HepG2 (cell line): ENCODE measurements around the gene GMPPA. TPM values are rescaled to one million over a fixed set of nuclear protein-coding genes. Genes with fewer than 3 reads are reported as not detected.

Source experiments
- CHCHD3 ChIP-seq: sonication (generic); formaldehyde crosslinking; IDR thresholded peaks from 2 replicates; pipeline ENCODE4 v1.8.0; 2022; ENCODE audit warnings: mild to moderate bottlenecking, missing genetic modification reagents, moderate library complexity
- HOXD1 ChIP-seq: sonication (generic); formaldehyde crosslinking; IDR thresholded peaks from 2 replicates; pipeline ENCODE4 v1.5.0; 2020; ENCODE audit warnings: missing genetic modification reagents
- NCOA5 ChIP-seq: sonication (generic); formaldehyde crosslinking; IDR thresholded peaks from 2 replicates; pipeline ENCODE4 v1.4.0; 2020; ENCODE audit warnings: missing genetic modification reagents
- PHF21A ChIP-seq: sonication (generic); formaldehyde crosslinking; IDR thresholded peaks from 2 replicates; pipeline ENCODE4 v1.5.0; 2020; ENCODE audit warnings: mild to moderate bottlenecking, missing genetic modification reagents
- PHF8 ChIP-seq: sonication (generic); formaldehyde crosslinking; IDR thresholded peaks from 2 replicates; pipeline ENCODE4 v1.5.0; 2020; ENCODE audit warnings: missing genetic modification reagents
- SALL1 ChIP-seq: sonication (generic); formaldehyde crosslinking; IDR thresholded peaks from 2 replicates; pipeline ENCODE4 v1.8.0; 2022; ENCODE audit warnings: mild to moderate bottlenecking, missing genetic modification reagents
- SCMH1 ChIP-seq: sonication (generic); formaldehyde crosslinking; IDR thresholded peaks from 2 replicates; pipeline ENCODE4 v1.9.0; 2021; ENCODE audit warnings: missing genetic modification reagents, mild to moderate bottlenecking, borderline replicate concordance
- ZBTB7B ChIP-seq: sonication (generic); formaldehyde crosslinking; IDR thresholded peaks from 2 replicates; pipeline ENCODE4 v1.4.0; 2020; ENCODE audit warnings: missing genetic modification reagents
- ZNF337 ChIP-seq: sonication (generic); formaldehyde crosslinking; IDR thresholded peaks from 2 replicates; pipeline ENCODE4 v1.5.1; 2020; ENCODE audit warnings: missing genetic modification reagents, low read depth, mild to moderate bottlenecking, borderline replicate concordance
- ZNF816 ChIP-seq: sonication (generic); formaldehyde crosslinking; IDR thresholded peaks from 2 replicates; pipeline ENCODE4 v1.8.0; 2022; ENCODE audit warnings: missing genetic modification reagents, mild to moderate bottlenecking, borderline replicate concordance
- polyA plus RNA-seq, 8 experiments: library from polyadenylated mRNA; depleted of rRNA in 3 of 8; stranded (reverse) in 7 of 8; unstranded in 1 of 8; fragments of >200 nt; fragmentation: Illumina TruSeq in 4 of 8; extraction: Trizol in 4 of 8; gene quantifications; 2 replicates each; pipeline versions ENCODE4 v1.2.1 to v1.2.3, GENCODE V29; 2011 to 2016; ENCODE audit warnings: low read depth in 4 of 8, missing spikeins in 1 of 8, mixed read lengths in 1 of 8; ENCODE audit not compliant: insufficient read depth in 1 of 8
- total RNA-seq, 5 experiments: library from RNA; depleted of rRNA; stranded (reverse); fragments of >200 nt; fragmentation: Illumina TruSeq; extraction: Trizol; gene quantifications; 2 replicates each; pipeline ENCODE4 v1.2.3, GENCODE V29; 2016; ENCODE audit warnings: low read depth in 1 of 5
- TF ChIP-seq, protein P1 (sequence below), 2 experiments: fragments of 450-650 bp in 1 of 2; sonication (generic) in 1 of 2; formaldehyde crosslinking in 1 of 2; IDR thresholded peaks; 2 replicates each; pipeline versions ENCODE4 v1.6.1 to v1.8.0; 2016 to 2022; ENCODE audit warnings: antibody characterized with exemption in 1 of 2, mild to moderate bottlenecking in 1 of 2, missing genetic modification reagents in 1 of 2
- TF ChIP-seq, protein P2 (sequence below): sonication (generic); formaldehyde crosslinking; IDR thresholded peaks from 2 replicates; pipeline ENCODE4 v1.5.1; 2020; ENCODE audit warnings: mild to moderate bottlenecking, missing genetic modification reagents, borderline replicate concordance

Gene GMPPA
- total and polyA plus RNA-seq, 2 of the 13 experiments (the other 11 are each of a cell fraction or from before 2014, with no cell fraction given) = 81.1 to 106 TPM

DNA sequence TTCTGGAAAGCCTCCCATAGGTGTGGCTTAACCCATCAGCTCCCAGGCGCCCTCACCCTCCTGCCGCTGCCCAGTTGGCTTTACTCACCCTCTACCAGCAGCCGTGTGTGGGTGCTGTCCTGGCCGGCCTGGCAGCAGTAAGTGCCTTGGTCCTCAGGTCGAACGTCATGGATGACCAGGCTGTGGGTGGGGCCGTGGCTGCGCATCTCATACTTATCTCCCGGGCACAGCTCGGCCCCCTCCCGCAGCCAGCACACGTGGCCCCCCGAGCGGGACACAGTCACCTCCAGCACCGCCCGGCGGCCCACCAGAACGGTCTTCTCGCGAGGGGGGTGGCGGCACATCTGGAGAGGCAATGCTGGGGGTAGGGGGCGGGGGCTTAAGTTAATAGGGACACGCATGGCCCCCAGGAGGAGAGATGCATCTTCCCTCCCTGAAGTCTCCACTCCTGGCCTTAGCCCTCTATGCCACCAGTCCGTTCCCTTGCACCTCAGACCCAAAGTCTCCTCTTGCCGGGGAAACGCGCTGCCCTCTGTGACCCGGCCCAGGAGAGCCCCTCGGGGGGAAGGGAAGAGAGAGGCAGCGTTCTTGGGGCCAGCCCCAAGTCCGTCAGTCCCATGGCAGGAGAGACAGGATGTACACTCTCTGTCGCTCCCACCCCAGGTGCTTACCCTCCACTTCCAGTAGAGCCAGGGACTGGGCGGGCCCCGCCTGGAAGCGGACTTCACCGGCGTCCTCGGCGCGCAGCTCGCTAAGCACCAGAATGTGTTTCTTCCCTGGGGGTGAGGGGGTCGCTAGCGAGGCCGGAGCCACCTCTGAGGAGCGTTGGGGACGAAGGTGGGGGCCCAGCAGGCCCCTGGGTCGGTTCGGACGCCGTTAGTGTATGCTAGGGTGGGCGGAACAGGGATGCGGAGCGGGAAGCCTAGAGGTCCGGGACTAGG is 53.0 kb downstream of the GMPPA start (continued):
- TF ChIP-seq, protein P1, sequence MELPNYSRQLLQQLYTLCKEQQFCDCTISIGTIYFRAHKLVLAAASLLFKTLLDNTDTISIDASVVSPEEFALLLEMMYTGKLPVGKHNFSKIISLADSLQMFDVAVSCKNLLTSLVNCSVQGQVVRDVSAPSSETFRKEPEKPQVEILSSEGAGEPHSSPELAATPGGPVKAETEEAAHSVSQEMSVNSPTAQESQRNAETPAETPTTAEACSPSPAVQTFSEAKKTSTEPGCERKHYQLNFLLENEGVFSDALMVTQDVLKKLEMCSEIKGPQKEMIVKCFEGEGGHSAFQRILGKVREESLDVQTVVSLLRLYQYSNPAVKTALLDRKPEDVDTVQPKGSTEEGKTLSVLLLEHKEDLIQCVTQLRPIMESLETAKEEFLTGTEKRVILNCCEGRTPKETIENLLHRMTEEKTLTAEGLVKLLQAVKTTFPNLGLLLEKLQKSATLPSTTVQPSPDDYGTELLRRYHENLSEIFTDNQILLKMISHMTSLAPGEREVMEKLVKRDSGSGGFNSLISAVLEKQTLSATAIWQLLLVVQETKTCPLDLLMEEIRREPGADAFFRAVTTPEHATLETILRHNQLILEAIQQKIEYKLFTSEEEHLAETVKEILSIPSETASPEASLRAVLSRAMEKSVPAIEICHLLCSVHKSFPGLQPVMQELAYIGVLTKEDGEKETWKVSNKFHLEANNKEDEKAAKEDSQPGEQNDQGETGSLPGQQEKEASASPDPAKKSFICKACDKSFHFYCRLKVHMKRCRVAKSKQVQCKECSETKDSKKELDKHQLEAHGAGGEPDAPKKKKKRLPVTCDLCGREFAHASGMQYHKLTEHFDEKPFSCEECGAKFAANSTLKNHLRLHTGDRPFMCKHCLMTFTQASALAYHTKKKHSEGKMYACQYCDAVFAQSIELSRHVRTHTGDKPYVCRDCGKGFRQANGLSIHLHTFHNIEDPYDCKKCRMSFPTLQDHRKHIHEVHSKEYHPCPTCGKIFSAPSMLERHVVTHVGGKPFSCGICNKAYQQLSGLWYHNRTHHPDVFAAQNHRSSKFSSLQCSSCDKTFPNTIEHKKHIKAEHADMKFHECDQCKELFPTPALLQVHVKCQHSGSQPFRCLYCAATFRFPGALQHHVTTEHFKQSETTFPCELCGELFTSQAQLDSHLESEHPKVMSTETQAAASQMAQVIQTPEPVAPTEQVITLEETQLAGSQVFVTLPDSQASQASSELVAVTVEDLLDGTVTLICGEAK (IDR thresholded peaks at IDR 0.05) = no peak
- TF ChIP-seq, protein P1 (CRISPR knock-in tag; IDR thresholded peaks at IDR 0.05) = no peak
- no peak for TF ChIP-seq ZNF337 (CRISPR knock-in tag)
- no peak for TF ChIP-seq SALL1 (CRISPR knock-in tag)
- TF ChIP-seq, protein P2, sequence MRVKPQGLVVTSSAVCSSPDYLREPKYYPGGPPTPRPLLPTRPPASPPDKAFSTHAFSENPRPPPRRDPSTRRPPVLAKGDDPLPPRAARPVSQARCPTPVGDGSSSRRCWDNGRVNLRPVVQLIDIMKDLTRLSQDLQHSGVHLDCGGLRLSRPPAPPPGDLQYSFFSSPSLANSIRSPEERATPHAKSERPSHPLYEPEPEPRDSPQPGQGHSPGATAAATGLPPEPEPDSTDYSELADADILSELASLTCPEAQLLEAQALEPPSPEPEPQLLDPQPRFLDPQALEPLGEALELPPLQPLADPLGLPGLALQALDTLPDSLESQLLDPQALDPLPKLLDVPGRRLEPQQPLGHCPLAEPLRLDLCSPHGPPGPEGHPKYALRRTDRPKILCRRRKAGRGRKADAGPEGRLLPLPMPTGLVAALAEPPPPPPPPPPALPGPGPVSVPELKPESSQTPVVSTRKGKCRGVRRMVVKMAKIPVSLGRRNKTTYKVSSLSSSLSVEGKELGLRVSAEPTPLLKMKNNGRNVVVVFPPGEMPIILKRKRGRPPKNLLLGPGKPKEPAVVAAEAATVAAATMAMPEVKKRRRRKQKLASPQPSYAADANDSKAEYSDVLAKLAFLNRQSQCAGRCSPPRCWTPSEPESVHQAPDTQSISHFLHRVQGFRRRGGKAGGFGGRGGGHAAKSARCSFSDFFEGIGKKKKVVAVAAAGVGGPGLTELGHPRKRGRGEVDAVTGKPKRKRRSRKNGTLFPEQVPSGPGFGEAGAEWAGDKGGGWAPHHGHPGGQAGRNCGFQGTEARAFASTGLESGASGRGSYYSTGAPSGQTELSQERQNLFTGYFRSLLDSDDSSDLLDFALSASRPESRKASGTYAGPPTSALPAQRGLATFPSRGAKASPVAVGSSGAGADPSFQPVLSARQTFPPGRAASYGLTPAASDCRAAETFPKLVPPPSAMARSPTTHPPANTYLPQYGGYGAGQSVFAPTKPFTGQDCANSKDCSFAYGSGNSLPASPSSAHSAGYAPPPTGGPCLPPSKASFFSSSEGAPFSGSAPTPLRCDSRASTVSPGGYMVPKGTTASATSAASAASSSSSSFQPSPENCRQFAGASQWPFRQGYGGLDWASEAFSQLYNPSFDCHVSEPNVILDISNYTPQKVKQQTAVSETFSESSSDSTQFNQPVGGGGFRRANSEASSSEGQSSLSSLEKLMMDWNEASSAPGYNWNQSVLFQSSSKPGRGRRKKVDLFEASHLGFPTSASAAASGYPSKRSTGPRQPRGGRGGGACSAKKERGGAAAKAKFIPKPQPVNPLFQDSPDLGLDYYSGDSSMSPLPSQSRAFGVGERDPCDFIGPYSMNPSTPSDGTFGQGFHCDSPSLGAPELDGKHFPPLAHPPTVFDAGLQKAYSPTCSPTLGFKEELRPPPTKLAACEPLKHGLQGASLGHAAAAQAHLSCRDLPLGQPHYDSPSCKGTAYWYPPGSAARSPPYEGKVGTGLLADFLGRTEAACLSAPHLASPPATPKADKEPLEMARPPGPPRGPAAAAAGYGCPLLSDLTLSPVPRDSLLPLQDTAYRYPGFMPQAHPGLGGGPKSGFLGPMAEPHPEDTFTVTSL (CRISPR knock-in tag) = no peak
- TF ChIP-seq NCOA5 (CRISPR knock-in tag) = no peak
- TF ChIP-seq ZBTB7B = 0 out of 2 replicates have a peak, but pooled peaks have one; percentile 7
- no peak; the same call in 1 of the 2 replicates for TF ChIP-seq PHF21A (CRISPR knock-in tag)
- TF ChIP-seq SCMH1 (CRISPR knock-in tag) = no peak
- TF ChIP-seq ZNF816 = no peak
- peak; percentile 11; the same call in 1 of the 2 replicates for TF ChIP-seq PHF8 (CRISPR knock-in tag)
- TF ChIP-seq CHCHD3 (CRISPR knock-in tag) = no peak
- TF ChIP-seq HOXD1 = peak; percentile 13; the same call in 1 of the 2 replicates
